Caco-2 (cell line): ENCODE results near the gene HNRNPU. TPM values are rescaled to one million over a fixed set of nuclear protein-coding genes. Genes with fewer than 3 reads are reported as not detected.
A peak's percentile ranks its signal among the peaks of the same experiment; 100 is the strongest.

Experiments
- BruUV-seq: library from RNA; stranded (reverse); fragments of 400-500 nt; replicated peaks from 2 replicates; lab custom pipeline; 2021; lab: Mats Ljungman, UMichigan
- CTCF ChIA-PET: fragments of 300-600 bp; sonication (Branson Sonifier 250); formaldehyde crosslinking; loops from one replicate; lab custom pipeline; 2022; ENCODE audit warnings: antibody characterized with exemption; lab: Charles Lee
- POLR2A ChIA-PET: fragments of 300-600 bp; sonication (Branson Sonifier 250); formaldehyde crosslinking; loops from one replicate; lab custom pipeline; 2022; ENCODE audit warnings: antibody characterized with exemption; lab: Charles Lee
- DNase-seq, 2 experiments: peaks; one replicate each; pipeline versions ENCODE4 v3.0.0 to v3.0.0-alpha.2; 2020 to 2022
- H3K27me3 ChIP-seq: replicated peaks from 2 replicates; pipeline ENCODE4 v1.6.0; 2011; ENCODE audit warnings: low read length; ENCODE audit not compliant: control insufficient read depth, insufficient read depth
- H3K36me3 ChIP-seq: 2 replicates; pipeline ENCODE4 v1.5.1; 2011; ENCODE audit warnings: low read length; ENCODE audit not compliant: control insufficient read depth, insufficient read depth
- H3K4me1 ChIP-seq: fragments of 250-450 bp; sonication (Bioruptor Pico); 2 replicates; pipeline ENCODE4 v1.5.1; 2020; ENCODE audit warnings: mild to moderate bottlenecking
- H3K4me3 ChIP-seq: 2 replicates; pipeline ENCODE4 v1.5.1; 2011; ENCODE audit warnings: low read depth, mild to moderate bottlenecking, control low read depth, low read length
- H3K9me3 ChIP-seq: fragments of 250-450 bp; sonication (Bioruptor Pico); 2 replicates; pipeline ENCODE4 v1.5.1; 2020; ENCODE audit warnings: mild to moderate bottlenecking, moderate library complexity
- H3K27ac Mint-ChIP-seq: one replicate; pipeline ENCODE4 v1.8.0; 2022; ENCODE audit warnings: mixed read lengths; ENCODE audit not compliant: unreplicated experiment
- H3K27me3 Mint-ChIP-seq: one replicate; pipeline ENCODE4 v1.8.0; 2022; ENCODE audit warnings: mixed read lengths; ENCODE audit not compliant: insufficient read depth, unreplicated experiment
- H3K36me3 Mint-ChIP-seq: one replicate; pipeline ENCODE4 v1.8.0; 2022; ENCODE audit warnings: mild to moderate bottlenecking, mixed read lengths; ENCODE audit not compliant: insufficient read depth, unreplicated experiment
- H3K4me1 Mint-ChIP-seq: one replicate; pipeline ENCODE4 v1.8.0; 2022; ENCODE audit warnings: low read depth, mixed read lengths; ENCODE audit not compliant: unreplicated experiment
- H3K4me3 Mint-ChIP-seq: one replicate; pipeline ENCODE4 v1.8.0; 2022; ENCODE audit warnings: mild to moderate bottlenecking, moderate library complexity, mixed read lengths; ENCODE audit not compliant: unreplicated experiment
- H3K9me3 Mint-ChIP-seq: one replicate; pipeline ENCODE4 v1.8.0; 2022; ENCODE audit warnings: mixed read lengths; ENCODE audit not compliant: unreplicated experiment
- CTCF ChIP-seq, 2 experiments: fragments of 200-600 bp in 1 of 2; IDR thresholded peaks; 1 replicate in 1 of 2; 2 replicates in 1 of 2; pipeline versions ENCODE4 v1.5.1 to v1.8.0; 2011 to 2022; ENCODE audit warnings: antibody characterized with exemption in 1 of 2, control low read depth in 1 of 2, inconsistent platforms in 1 of 2, low read depth in 1 of 2, low read length in 1 of 2, mild to moderate bottlenecking in 1 of 2, moderate library complexity in 1 of 2; ENCODE audit not compliant: insufficient read depth in 1 of 2, severe bottlenecking in 1 of 2, unreplicated experiment in 1 of 2
- intact Hi-C: fragments of 100-400 bp; cut with micrococcal nuclease; formaldehyde crosslinking; loops from one replicate; pipeline ENCODE4 v1.10.0; 2022; ENCODE audit not compliant: unreplicated experiment
- total RNA-seq: library from RNA; stranded (reverse); gene quantifications from 2 replicates; pipeline ENCODE4 v1.2.3, GENCODE V29; 2022

HNRNPU gene
- total RNA-seq, 1 experiment from 2014 or later = 478 TPM

GRCh38 chr1:244849189-244849866, 15.0 kb downstream of the HNRNPU start:
- POLR2A ChIA-PET = interaction anchor here (1.4 to 1.7 kb wide), 2 partner anchors 9 to 15 kb away, joined by 3 to 5 read pairs; partner anchors contain the start of gene HNRNPU
- intact Hi-C loops = no loop called here
- Histone ChIP-seq H3K27me3 (no peaks in the 10 kb centered on the region), H3K4me3 (no peak overlapping the region), H3K9me3 (no peaks in the 10 kb centered on the region), H3K4me1 (0 out of 2 replicates have a peak, but pooled peaks cover 5% of the 10 kb centered on the region), H3K36me3 (no peaks in the 10 kb centered on the region; the same call in 1 of the 2 replicates)
- Mint-ChIP-seq H3K27me3 (no peaks in the 10 kb centered on the region), H3K36me3 (peaks cover 98% of the 10 kb centered on the region), H3K4me1 (peaks cover 20% of the 10 kb centered on the region), H3K27ac (peak overlapping the region; percentile 13), H3K4me3 (no peak overlapping the region), H3K9me3 (no peaks in the 10 kb centered on the region)
- no peak for DNase-seq
- CTCF ChIA-PET = no interaction called here
- no TSS peak for BruUV-seq
- no peak for TF ChIP-seq CTCF (IDR thresholded peaks at IDR 0.05; ENCODE audit: insufficient read depth in 1 of 2, low read depth in 1 of 2, low read length in 1 of 2, severe bottlenecking in 1 of 2, unreplicated experiment in 1 of 2)

- H3K27me3 ChIP-seq = no peaks in the 10 kb centered on the region
- BruUV-seq = no TSS peak
- Mint-ChIP-seq H3K27me3 (no peaks in the 10 kb centered on the region), H3K9me3 (no peaks in the 10 kb centered on the region), H3K36me3 (peaks cover 94% of the 10 kb centered on the region), H3K27ac (peak overlapping the region; percentile 20), H3K4me1 (peaks cover 13% of the 10 kb centered on the region), H3K4me3 (no peak overlapping the region)
- CTCF ChIA-PET = no interaction called here
- POLR2A ChIA-PET = no interaction called here
- H3K9me3 ChIP-seq = no peaks in the 10 kb centered on the region
- no peak overlapping the region for H3K4me3 ChIP-seq
- H3K4me1 ChIP-seq = peaks cover 15% of the 10 kb centered on the region
- DNase-seq = no peak
- H3K36me3 ChIP-seq = no peaks in the 10 kb centered on the region; the same call in 1 of the 2 replicates
- intact Hi-C loops = no loop called here
- no peak for TF ChIP-seq CTCF (IDR thresholded peaks at IDR 0.05; ENCODE audit: insufficient read depth in 1 of 2, low read depth in 1 of 2, low read length in 1 of 2, severe bottlenecking in 1 of 2, unreplicated experiment in 1 of 2)
Measured at GRCh38 chr1:244846653-244847052, 17.7 kb downstream of the HNRNPU start.

- H3K4me1 ChIP-seq = peaks cover 29% of the 10 kb centered on the region
- no peak for TF ChIP-seq CTCF (IDR thresholded peaks at IDR 0.05; ENCODE audit: insufficient read depth in 1 of 2, low read depth in 1 of 2, low read length in 1 of 2, severe bottlenecking in 1 of 2, unreplicated experiment in 1 of 2)
- H3K9me3 ChIP-seq = no peaks in the 10 kb centered on the region
- H3K27me3 Mint-ChIP-seq = no peaks in the 10 kb centered on the region
- BruUV-seq = no TSS peak
- ChIA-PET CTCF (no interaction called here), POLR2A (no interaction called here)
- H3K36me3 ChIP-seq = peaks cover 2% of the 10 kb centered on the region; the same call in 1 of the 2 replicates
- H3K4me3 Mint-ChIP-seq = no peak overlapping the region
- intact Hi-C loops = no loop called here
- no peaks in the 10 kb centered on the region for H3K27me3 ChIP-seq
- no peak overlapping the region for H3K4me3 ChIP-seq
- H3K36me3 Mint-ChIP-seq = peaks cover 93% of the 10 kb centered on the region
- peaks cover 20% of the 10 kb centered on the region for H3K4me1 Mint-ChIP-seq
- no peaks in the 10 kb centered on the region for H3K9me3 Mint-ChIP-seq
- H3K27ac Mint-ChIP-seq = no peak overlapping the region
- no peak for DNase-seq
Measured at GRCh38 chr1:244844155-244845121, 19.9 kb downstream of the HNRNPU start.
